ENCODE data around the gene TREM2.

GRCh38 chr6:41184761-41185160 lies 21.8 kb upstream of the TREM2 start:
- TF ChIP-seq, protein P1, sequence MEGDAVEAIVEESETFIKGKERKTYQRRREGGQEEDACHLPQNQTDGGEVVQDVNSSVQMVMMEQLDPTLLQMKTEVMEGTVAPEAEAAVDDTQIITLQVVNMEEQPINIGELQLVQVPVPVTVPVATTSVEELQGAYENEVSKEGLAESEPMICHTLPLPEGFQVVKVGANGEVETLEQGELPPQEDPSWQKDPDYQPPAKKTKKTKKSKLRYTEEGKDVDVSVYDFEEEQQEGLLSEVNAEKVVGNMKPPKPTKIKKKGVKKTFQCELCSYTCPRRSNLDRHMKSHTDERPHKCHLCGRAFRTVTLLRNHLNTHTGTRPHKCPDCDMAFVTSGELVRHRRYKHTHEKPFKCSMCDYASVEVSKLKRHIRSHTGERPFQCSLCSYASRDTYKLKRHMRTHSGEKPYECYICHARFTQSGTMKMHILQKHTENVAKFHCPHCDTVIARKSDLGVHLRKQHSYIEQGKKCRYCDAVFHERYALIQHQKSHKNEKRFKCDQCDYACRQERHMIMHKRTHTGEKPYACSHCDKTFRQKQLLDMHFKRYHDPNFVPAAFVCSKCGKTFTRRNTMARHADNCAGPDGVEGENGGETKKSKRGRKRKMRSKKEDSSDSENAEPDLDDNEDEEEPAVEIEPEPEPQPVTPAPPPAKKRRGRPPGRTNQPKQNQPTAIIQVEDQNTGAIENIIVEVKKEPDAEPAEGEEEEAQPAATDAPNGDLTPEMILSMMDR (IDR thresholded peaks at IDR 0.05; ENCODE audit: poor library complexity): no peak
- no peak for TF ChIP-seq EZH2 (IDR thresholded peaks at IDR 0.05; ENCODE audit: borderline replicate concordance)
- TF ChIP-seq EZH2phosphoT487 (IDR thresholded peaks at IDR 0.05; ENCODE audit: low read depth, severe bottlenecking, unreplicated experiment): no peak

All from hepatocyte (in vitro differentiated cells).